Measurements from ENCODE around the gene MAN1A2. TPM values are rescaled to one million over a fixed set of nuclear protein-coding genes. Genes with fewer than 3 reads are reported as not detected.

MAN1A2 gene
- total RNA-seq, 2 donors from 2014 or later: 43.8 to 63.6 TPM

GRCh38 chr1:117373932-117374331 lies 6.7 kb downstream of the MAN1A2 start:
- no peak overlapping the region for H3K4me3 ChIP-seq
- 80% methylated on average over 4 of the region's 4 CpGs for WGBS
- intact Hi-C loops (cut with DNase I): no loop called here
- H3K4me1 ChIP-seq (replicated peaks): no peaks in the 10 kb centered on the region
- H3K36me3 ChIP-seq: no peaks in the 10 kb centered on the region
- H3K27ac ChIP-seq: no peak overlapping the region
- DNase-seq (ENCODE audit: low spot score): no peak
- TF ChIP-seq POLR2A (IDR thresholded peaks at IDR 0.05): no peak
- H3K9me3 ChIP-seq: no peaks in the 10 kb centered on the region
- no peaks in the 10 kb centered on the region for H3K27me3 ChIP-seq (replicated peaks; ENCODE audit: insufficient read depth)

GRCh38 chr1:117375327-117375726 lies 8.1 kb downstream of the MAN1A2 start:
- intact Hi-C loops (cut with DNase I): no loop called here
- no peak for TF ChIP-seq CTCF (IDR thresholded peaks at IDR 0.05)
- TF ChIP-seq POLR2A (IDR thresholded peaks at IDR 0.05): no peak
- TF ChIP-seq POLR2AphosphoS5 (IDR thresholded peaks at IDR 0.05): no peak
- H3K36me3 ChIP-seq: no peaks in the 10 kb centered on the region
- no peak overlapping the region for H3K27ac ChIP-seq
- H3K9me3 ChIP-seq: no peaks in the 10 kb centered on the region
- H3K4me3 ChIP-seq: no peak overlapping the region
- WGBS: 90% methylated on average over 1 of the region's 1 CpG
- no peak for DNase-seq (ENCODE audit: low spot score)
- H3K4me1 ChIP-seq (replicated peaks): no peaks in the 10 kb centered on the region
- no peaks in the 10 kb centered on the region for H3K27me3 ChIP-seq (replicated peaks; ENCODE audit: insufficient read depth)

GRCh38 chr1:117387060-117387633 lies 19.9 kb downstream of the MAN1A2 start:
- intact Hi-C loops (cut with DNase I): no loop called here
- TF ChIP-seq POLR2A (IDR thresholded peaks at IDR 0.05) (no peak), CTCF (IDR thresholded peaks at IDR 0.05) (no peak), POLR2AphosphoS5 (IDR thresholded peaks at IDR 0.05) (no peak)
- no peaks in the 10 kb centered on the region for H3K9me3 ChIP-seq
- H3K27me3 ChIP-seq (replicated peaks; ENCODE audit: insufficient read depth): no peaks in the 10 kb centered on the region
- 92% methylated on average over 2 of the region's 2 CpGs for WGBS
- no peaks in the 10 kb centered on the region for H3K36me3 ChIP-seq
- H3K4me1 ChIP-seq (replicated peaks): no peaks in the 10 kb centered on the region
- H3K4me3 ChIP-seq: no peak overlapping the region
- no peak for DNase-seq (ENCODE audit: low spot score)
- no peak overlapping the region for H3K27ac ChIP-seq

GRCh38 chr1:117388328-117388727 lies 21.1 kb downstream of the MAN1A2 start:
- WGBS: 96% methylated on average over 3 of the region's 3 CpGs
- Histone ChIP-seq H3K4me3 (no peak overlapping the region), H3K27ac (no peak overlapping the region), H3K27me3 (replicated peaks; ENCODE audit: insufficient read depth) (no peaks in the 10 kb centered on the region), H3K36me3 (no peaks in the 10 kb centered on the region), H3K4me1 (replicated peaks) (no peaks in the 10 kb centered on the region), H3K9me3 (no peaks in the 10 kb centered on the region)
- no peak for DNase-seq (ENCODE audit: low spot score)
- intact Hi-C loops (cut with DNase I): no loop called here
- TF ChIP-seq POLR2AphosphoS5 (IDR thresholded peaks at IDR 0.05) (no peak), POLR2A (IDR thresholded peaks at IDR 0.05) (no peak), CTCF (IDR thresholded peaks at IDR 0.05) (no peak)

GRCh38 chr1:117389284-117389683 lies 22.0 kb downstream of the MAN1A2 start:
- no peak for DNase-seq (ENCODE audit: low spot score)
- TF ChIP-seq POLR2A (IDR thresholded peaks at IDR 0.05) (no peak), CTCF (IDR thresholded peaks at IDR 0.05) (no peak), POLR2AphosphoS5 (IDR thresholded peaks at IDR 0.05) (no peak)
- Histone ChIP-seq H3K9me3 (no peaks in the 10 kb centered on the region), H3K36me3 (no peaks in the 10 kb centered on the region), H3K4me3 (no peak overlapping the region), H3K4me1 (replicated peaks) (no peaks in the 10 kb centered on the region), H3K27me3 (replicated peaks; ENCODE audit: insufficient read depth) (no peaks in the 10 kb centered on the region), H3K27ac (no peak overlapping the region)
- 82% methylated on average over 3 of the region's 3 CpGs for WGBS
- intact Hi-C loops (cut with DNase I): no loop called here

Measured in prostate gland (tissue), 2 donors.